Renal cortical epithelial cell (primary cell): ENCODE data around the gene TEKT5. TPM values are rescaled to one million over a fixed set of nuclear protein-coding genes. Genes with fewer than 3 reads are reported as not detected.
A peak's percentile ranks its signal among the peaks of the same experiment; 100 is the strongest.
"Not testable (repeated sequence)": the region's sequence is repeated elsewhere in the genome, so short reads cannot be mapped to it uniquely, and the experiment has no call there.

Experiments
- DNase-seq: peaks from one replicate; pipeline ENCODE4 v3.0.0-alpha.2; 2011; ENCODE audit warnings: low read depth
- total RNA-seq: library from RNA; depleted of rRNA; stranded (reverse); fragments of >200 nt; gene quantifications from 2 replicates; pipeline ENCODE4 v1.2.3, GENCODE V29; 2014

The TEKT5 gene
- 0.25 TPM in 1 of 2 replicates, not detected in the other for total RNA-seq

DNA sequence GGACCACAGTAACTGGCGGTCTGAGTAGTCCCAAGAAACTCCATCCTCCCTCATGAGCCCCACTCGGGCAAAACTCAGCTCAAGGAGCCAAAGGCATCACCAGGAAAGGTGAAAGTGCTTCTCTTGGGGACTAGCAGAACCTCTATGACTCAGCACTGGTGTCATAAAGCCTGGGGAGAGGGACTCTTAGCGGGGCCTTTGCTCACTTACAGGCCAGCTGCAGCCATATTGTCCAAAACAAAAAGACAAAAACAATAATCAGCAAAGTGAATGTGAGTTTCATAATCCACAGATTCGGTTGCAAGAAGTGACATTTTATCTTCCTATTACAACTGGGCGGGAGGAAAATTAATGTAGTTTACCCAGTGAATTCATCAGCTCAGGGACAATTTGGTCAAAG, at the start of gene TEKT5:
TEKT5 (minus strand) TSS at position 101 of the 400 bp plus-strand sequence; CDS start at position 44, 57 bp downstream.
- DNase-seq, result no peak

- peak; percentile 93 for DNase-seq
Observed at GRCh38 chr16:10743610-10744369, 49.1 kb upstream of the TEKT5 start, which contains the start of gene NUBP1. Gene NUBP1, plus strand, starts transcription at chr16:10743842. Its CDS starts 22 bp downstream, at chr16:10743864.

DNA sequence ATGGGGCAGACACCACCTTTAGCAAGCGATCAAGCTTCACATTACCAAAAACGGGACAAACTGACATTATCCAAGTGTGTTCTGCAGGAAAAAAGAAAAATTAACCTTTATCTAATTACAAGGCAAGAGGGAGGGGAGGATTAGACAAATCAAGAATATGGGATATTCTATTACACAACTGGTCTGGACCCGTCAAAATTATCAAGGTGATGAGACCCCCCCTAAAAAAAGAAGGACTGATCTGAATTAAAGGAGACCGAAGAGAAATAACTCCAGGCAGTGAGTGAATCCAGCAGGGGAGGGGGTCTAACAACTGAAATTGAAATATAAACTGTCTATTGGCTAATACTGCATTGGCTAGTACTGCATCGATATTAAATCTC, 48.5 kb upstream of the TEKT5 start:
- no peak for DNase-seq

GRCh38 chr16:10741844-10742243, 47.1 kb upstream of the TEKT5 start:
- DNase-seq, result no peak

GRCh38 chr16:10741249-10741648, 46.5 kb upstream of the TEKT5 start:
- not testable (repeated sequence) for DNase-seq

GRCh38 chr16:10740845-10741208, 46.1 kb upstream of the TEKT5 start:
- no peak for DNase-seq

DNA sequence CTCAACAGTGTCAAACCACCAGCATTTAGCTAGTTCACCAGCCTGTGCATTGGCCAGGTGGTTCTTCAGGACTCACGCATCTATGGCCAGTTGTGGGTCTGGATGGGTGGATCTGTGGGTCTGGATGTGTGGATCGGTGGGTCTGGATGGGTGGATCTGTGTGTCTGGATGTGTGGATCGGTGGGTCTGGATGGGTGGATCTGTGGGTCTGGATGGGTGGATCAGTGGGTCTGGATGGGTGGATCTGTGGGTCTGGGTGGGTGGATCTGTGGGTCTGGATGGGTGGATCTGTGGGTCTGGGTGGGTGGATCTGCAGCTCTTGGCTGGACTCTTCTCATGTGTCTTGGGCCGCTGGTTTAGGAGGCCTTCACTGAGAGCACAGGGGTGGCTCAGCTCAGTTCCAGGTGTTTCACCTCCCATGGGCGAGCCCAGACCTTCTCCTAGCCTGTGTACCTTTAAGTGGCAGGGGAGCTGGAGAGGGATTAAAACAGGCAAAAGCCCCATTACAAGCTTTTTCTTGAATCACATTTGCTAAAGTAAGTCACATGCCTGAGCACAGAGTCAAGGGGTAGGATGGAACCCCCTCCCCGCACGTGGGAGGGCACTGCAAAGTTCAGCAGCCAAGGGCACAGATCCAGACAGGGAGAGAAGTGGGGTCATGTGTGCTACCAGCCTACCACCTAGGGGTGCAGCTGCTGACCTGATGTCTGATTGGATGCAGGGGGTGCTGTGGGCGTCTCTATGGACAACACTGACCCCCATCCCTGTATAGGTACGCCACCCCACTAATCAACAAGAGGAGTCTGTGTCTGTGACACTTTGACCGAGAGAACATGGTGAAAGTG, 45.5 kb upstream of the TEKT5 start:
- no peak for DNase-seq

DNA sequence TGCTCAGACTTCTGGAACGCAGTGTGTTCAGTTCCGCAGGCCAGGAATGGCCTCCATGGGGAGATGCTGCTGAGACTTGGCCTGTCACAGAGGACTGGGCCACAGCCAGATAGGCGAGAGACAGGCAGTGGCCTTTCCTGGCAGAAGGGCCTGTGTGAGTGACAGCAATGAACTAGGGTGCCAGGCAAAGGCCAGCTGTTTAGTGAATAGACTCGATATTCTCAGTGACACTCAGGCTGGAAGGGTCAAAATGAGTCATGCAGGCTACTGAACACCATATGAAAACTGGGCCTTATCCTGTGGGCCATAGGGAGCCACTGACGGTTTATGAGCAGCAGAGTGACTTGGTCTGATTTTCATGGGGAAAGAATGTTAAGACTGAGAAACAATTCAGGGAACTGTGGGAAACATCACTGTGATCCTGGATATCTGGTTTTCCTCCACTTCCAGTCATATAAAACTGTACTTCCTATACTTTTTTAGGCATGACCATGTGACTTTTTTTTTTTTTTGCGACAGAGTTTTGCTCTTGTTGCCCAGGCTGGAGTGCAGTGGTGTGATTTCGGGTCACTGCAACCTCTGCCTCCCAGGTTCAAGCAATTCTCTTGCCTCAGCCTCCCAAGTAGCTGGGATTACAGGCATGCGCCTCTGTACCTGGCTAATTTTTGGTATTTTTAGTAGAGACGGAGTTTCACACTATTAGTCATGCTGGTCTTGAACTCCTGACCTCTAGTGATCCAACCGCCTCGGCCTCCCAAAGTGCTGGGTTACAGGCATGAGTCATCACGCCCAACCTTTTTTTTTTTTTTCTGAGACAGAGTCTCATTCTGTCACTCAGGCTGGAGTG, 43.7 kb upstream of the TEKT5 start:
- peak; percentile 88 for DNase-seq

DNA sequence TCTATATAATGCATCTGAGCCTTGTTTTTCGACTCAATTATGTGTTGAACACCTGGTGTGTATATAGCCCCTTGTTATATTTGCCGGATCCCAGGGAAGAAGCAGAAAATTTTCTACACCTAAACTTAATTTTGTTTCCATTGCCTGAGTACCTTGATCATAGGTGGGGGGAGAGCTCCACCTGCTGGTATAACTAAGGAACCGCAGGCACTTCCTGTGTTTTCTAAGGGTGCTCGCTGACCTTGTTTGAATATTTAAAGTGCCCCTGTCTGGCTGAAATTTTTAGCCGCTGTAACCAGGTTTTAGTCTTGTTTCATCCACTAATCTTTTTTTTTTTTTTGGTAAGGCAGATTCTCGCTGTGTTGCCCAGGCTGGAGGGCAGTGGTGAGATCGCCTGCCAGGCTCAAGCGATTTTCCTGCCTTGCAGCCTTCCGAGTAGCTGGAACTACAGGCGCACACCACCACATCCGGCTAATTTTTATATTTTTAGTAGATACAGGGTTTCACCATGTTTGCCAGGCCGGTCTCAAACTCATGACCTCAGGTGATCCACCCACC, 42.4 kb upstream of the TEKT5 start:
- DNase-seq, result peak; percentile 49

DNA sequence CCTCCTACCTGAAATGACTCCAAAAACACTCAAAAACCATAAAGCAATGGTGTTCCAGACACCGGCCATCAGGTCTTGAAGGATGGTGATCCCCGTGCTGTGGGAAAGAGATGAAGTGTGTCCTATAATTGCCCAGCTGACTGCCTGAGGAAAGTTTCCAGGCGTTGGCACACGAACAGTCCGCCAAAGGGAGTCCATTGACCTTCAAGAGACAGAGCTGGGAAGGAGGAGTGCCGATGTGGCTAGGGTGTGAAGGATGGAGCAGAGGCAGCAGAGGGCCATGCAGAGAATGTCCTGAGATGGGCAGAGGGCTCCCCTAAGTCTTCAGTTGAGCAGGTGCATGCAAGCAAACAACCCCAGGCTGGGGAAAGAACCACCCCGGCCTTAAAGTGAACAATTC, 37.1 kb upstream of the TEKT5 start:
- DNase-seq, result no peak

DNA sequence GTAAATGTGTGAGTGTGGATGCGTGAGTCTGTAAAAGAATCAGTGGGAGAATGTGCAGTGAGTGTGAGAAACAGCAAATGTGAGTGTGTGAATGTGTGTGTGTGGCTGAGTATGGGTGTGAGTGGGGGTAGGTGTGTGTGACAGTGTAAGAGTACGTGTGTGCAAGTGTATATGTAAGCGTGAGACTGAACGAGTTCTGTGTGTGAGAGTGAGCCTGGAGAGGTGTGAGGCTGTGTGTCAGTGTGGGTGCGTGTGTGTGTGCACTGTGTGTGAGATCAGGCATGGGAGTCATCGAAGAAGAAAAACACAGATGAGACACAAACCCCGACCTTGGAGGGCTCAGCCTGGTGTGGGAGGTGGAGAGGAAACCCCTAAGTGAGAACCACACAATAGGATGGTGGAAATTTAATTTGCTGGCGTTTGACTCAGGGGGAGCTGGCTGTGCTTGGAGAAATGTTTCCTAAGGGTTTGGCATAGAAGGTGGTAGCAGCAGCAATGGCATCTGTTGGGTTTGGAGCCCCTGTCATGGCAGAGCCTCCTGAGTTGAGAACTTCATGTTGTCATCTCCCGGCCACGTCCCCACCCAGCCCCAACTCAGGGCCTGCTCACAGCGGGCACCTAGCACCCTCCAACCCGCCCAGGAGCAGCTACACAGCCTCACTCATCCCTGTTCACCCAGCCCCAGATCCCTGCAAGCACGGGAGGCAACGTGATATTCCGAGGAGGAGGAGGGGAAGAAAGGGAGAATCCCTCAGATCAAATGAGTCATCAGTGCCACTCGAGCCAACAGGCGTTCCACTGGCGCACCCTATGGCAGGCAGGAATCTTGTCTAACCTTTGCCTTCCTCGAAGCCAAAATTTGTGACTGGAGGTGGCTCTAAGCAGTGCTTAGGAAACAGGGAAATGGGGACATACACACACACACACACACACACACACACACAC, 34.6 kb upstream of the TEKT5 start:
- DNase-seq, result peak; percentile 62

DNA sequence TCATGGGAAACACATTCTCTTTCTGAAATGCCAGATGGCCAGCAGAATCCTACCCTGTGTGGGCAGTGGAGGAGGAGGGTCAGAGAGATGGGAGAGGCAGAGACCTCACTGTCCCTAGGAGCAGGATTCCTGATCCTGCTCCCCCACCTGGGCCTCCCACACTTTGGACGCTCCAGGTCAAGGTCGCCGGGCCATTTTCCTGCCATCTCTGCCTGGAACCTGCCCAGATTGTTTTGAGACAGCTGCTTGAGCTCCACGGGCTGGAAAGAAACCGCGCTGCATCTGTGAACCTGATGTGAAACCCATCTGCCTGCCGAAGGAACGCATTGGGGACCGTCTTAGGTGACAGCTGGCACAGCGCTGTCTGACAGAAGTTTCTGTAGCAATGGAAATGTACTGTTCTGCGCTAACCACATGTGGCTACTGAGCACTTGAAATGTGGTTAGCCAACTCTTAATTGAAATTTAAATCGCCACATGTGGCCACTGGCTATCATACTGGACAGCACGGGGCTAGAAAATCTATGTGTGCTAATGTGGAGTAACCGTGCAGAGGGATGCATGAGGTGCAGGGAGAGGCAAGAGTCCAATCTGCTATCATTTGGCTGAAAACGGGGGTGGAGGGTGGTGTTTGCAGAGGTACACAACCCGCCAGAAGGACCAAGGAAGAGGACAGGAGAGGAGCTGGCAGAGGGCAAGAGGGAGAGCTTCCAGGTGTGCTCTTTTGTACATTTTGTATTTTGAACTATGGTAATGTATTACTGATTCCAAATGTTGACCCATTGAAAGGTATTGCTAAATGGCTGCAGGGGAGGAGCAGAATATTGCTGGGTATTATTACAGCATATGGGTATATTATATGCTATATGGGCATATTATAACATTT, 33.5 kb upstream of the TEKT5 start:
- no peak for DNase-seq

DNA sequence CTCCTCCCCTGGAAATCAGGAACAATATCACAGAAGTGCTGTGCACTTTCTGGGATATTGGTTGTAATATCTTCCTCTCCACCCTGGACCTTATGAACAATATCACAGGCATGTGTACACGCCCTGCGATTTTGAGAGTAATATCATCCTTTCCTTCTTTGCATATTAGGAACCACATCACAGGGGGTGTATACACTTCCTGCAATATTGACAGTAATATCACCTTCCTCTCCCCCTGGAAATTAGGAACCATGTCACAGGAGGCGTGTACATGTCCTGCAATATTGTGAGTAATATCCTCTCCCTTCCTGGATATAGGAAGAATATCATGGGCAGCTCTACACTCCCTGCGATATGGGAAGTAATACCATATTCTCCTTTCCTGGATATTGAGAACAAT, 14.2 kb upstream of the TEKT5 start:
- DNase-seq, result no peak

- no peak for DNase-seq
Observed at GRCh38 chr16:10699756-10700155, 5.0 kb upstream of the TEKT5 start.

DNA sequence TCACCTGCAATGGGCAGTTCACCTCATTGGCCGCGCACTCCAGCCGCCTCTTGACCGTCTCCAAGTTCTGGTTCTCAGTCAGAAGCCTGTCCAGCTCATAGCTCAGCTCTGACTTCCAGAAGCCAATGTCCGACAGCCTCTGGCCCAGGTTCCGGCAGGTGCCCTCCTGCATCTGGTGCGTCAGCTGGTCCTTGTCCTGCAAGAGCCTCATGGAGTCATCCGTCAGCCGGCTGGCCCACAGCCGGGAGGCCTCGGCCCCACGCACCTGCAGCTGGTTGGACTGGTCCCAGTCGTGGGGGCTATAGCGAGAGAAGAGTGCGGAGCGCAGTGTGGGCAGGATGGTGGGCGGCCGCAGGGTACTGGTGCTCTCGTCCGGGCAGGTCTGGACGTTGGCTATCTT, 424 bp downstream of the TEKT5 start:
- no peak for DNase-seq

- no peak for DNase-seq
Observed at GRCh38 chr16:10693889-10694288, 841 bp downstream of the TEKT5 start.

DNA sequence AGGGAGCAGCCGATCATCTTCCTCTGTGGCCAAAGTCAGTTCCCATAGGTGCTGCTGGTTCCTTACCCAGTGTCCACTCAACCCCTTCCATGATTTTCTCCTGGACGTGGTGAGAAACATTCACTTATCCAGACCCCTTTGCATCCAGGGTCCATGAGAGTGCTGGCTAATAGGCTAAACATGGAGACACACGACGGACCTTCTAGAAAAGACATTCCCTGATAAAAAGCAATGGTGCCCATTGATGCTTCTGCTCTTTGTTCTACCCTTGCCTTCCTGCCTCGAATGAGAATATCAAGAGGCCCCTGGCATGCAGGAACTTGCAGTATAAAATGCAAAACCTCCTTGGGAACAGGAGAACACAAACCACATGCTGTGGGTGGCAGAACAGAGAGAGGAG, 2.3 kb downstream of the TEKT5 start:
- DNase-seq, result no peak

- no peak for DNase-seq
Observed at GRCh38 chr16:10688726-10689125, 6.0 kb downstream of the TEKT5 start.

GRCh38 chr16:10688291-10688690, 6.4 kb downstream of the TEKT5 start:
- no peak for DNase-seq

GRCh38 chr16:10685709-10686108, 9.0 kb downstream of the TEKT5 start:
- DNase-seq, result no peak
